ENCODE data around the gene ADAM8. TPM values are rescaled to one million over a fixed set of nuclear protein-coding genes. Genes with fewer than 3 reads are reported as not detected.

ADAM8 gene
- total and polyA plus RNA-seq, 2 of the 8 experiments (the other 6 are each of a cell fraction or from before 2014, with no cell fraction given), result 4.6 TPM

DNA sequence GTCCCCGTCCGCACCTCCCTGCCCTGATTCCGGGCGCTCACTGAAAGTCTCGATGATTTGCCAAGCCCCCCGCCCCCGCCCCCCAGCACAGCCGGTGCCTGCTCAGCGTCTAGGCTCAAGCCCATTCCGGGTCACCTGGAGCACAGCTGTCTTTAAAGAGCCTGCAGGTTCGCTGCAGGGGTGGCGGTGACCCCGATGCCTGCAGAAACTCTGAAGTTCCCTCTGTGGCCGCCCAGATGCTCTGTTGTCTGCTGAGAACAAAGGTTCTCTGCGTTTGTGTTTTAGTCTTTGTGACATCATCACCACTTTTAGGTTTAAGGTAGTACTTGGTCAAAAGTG, 38.2 kb downstream of the ADAM8 start (continued):
- TF ChIP-seq, protein P1, sequence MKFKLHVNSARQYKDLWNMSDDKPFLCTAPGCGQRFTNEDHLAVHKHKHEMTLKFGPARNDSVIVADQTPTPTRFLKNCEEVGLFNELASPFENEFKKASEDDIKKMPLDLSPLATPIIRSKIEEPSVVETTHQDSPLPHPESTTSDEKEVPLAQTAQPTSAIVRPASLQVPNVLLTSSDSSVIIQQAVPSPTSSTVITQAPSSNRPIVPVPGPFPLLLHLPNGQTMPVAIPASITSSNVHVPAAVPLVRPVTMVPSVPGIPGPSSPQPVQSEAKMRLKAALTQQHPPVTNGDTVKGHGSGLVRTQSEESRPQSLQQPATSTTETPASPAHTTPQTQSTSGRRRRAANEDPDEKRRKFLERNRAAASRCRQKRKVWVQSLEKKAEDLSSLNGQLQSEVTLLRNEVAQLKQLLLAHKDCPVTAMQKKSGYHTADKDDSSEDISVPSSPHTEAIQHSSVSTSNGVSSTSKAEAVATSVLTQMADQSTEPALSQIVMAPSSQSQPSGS (IDR thresholded peaks at IDR 0.05; ENCODE audit: low read length), result no peak
- TF ChIP-seq, protein P2, sequence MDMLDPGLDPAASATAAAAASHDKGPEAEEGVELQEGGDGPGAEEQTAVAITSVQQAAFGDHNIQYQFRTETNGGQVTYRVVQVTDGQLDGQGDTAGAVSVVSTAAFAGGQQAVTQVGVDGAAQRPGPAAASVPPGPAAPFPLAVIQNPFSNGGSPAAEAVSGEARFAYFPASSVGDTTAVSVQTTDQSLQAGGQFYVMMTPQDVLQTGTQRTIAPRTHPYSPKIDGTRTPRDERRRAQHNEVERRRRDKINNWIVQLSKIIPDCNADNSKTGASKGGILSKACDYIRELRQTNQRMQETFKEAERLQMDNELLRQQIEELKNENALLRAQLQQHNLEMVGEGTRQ (IDR thresholded peaks at IDR 0.05; ENCODE audit: low read length), result no peak
- TF ChIP-seq EGR1 (IDR thresholded peaks at IDR 0.05; ENCODE audit: borderline replicate concordance, low read depth, low read length) (no peak), CBX8 (IDR thresholded peaks at IDR 0.05; ENCODE audit: borderline replicate concordance, low read depth, low read length) (no peak)
